NCI-H2196 (cell line): ENCODE data around the gene ZNF253.
"Not testable (repeated sequence)": the region's sequence is repeated elsewhere in the genome, so short reads cannot be mapped to it uniquely, and the experiment has no call there.

ENCODE experiments used
- DNase-seq: peaks from one replicate; lab custom pipeline; 2025; ENCODE audit not compliant: unreplicated experiment; lab: John Stamatoyannopoulos, UW

Gene ZNF253

GRCh38 chr19:19892055-19892941, 26.6 kb downstream of the ZNF253 start:
- not testable (repeated sequence) for DNase-seq

- DNase-seq = no peak
Measured at GRCh38 chr19:19900139-19900728, 34.6 kb downstream of the ZNF253 start.

GRCh38 chr19:19900729-19901444, 35.2 kb downstream of the ZNF253 start, which contains the start of gene ZNF93:
Gene ZNF93, plus strand, starts transcription at chr19:19900946. Its CDS starts 143 bp downstream, at chr19:19901089.
- peak; percentile 95 for DNase-seq

- DNase-seq = not testable (repeated sequence)
Measured at GRCh38 chr19:19907551-19907950, 41.9 kb downstream of the ZNF253 start.

- no peak for DNase-seq
Measured at GRCh38 chr19:19909654-19910053, 44.0 kb downstream of the ZNF253 start.

GRCh38 chr19:19911150-19911549, 45.5 kb downstream of the ZNF253 start:
- DNase-seq = no peak

GRCh38 chr19:19914596-19914995, 48.9 kb downstream of the ZNF253 start:
- DNase-seq = no peak

- not testable (repeated sequence) for DNase-seq
Measured at GRCh38 chr19:19930417-19930816, 64.7 kb downstream of the ZNF253 start.

- not testable (repeated sequence) for DNase-seq
Measured at GRCh38 chr19:19933432-19934314, 68.0 kb downstream of the ZNF253 start.

- DNase-seq = no peak
Measured at GRCh38 chr19:19937403-19937802, 71.7 kb downstream of the ZNF253 start.

- DNase-seq = no peak
Measured at GRCh38 chr19:19938449-19938848, 72.8 kb downstream of the ZNF253 start.

- DNase-seq = no peak
Measured at GRCh38 chr19:19943848-19944582, 78.3 kb downstream of the ZNF253 start.
